MM.1S (cell line): ENCODE results near the gene SETDB2.

Experiments
- DNase-seq: peaks from one replicate; pipeline ENCODE4 v3.0.0-alpha.2; 2015
- H2AFZ ChIP-seq: fragments of 300-600 bp; sonication (generic); 2 replicates; pipeline ENCODE4 v1.6.0; 2016; ENCODE audit warnings: antibody characterized with exemption, low read length
- H3F3A ChIP-seq: fragments of 300-600 bp; sonication (generic); 2 replicates; pipeline ENCODE4 v1.6.1; 2016; ENCODE audit warnings: mild to moderate bottlenecking, antibody characterized with exemption, low read length, moderate library complexity, mixed read lengths; ENCODE audit not compliant: insufficient read depth
- H3K27ac ChIP-seq: fragments of 300-600 bp; sonication (generic); 2 replicates; pipeline ENCODE4 v1.5.1; 2016; ENCODE audit warnings: mild to moderate bottlenecking, low read length
- H3K27me3 ChIP-seq: fragments of 300-600 bp; sonication (generic); replicated peaks from 2 replicates; pipeline ENCODE4 v1.6.0; 2016; ENCODE audit warnings: low read length; ENCODE audit not compliant: insufficient read depth
- H3K36me3 ChIP-seq: fragments of 300-600 bp; sonication (generic); replicated peaks from 2 replicates; pipeline ENCODE4 v1.6.1; 2016; ENCODE audit warnings: mild to moderate bottlenecking, low read length, mixed read lengths; ENCODE audit not compliant: insufficient read depth
- H3K4me1 ChIP-seq: fragments of 300-600 bp; sonication (generic); 2 replicates; pipeline ENCODE4 v1.6.1; 2016; ENCODE audit warnings: low read length, mixed read lengths
- H3K4me2 ChIP-seq: fragments of 300-600 bp; sonication (generic); 2 replicates; pipeline ENCODE4 v1.6.0; 2016; ENCODE audit warnings: low read depth, low read length
- H3K4me3 ChIP-seq: fragments of 300-600 bp; sonication (generic); 2 replicates; pipeline ENCODE4 v1.5.1; 2016; ENCODE audit warnings: low read length, mixed read lengths
- H3K79me2 ChIP-seq: fragments of 300-600 bp; sonication (generic); 2 replicates; pipeline ENCODE4 v1.6.1; 2016; ENCODE audit warnings: mixed run types, low read length, mixed read lengths
- H3K9ac ChIP-seq: fragments of 300-600 bp; sonication (generic); 2 replicates; pipeline ENCODE4 v1.6.1; 2016; ENCODE audit warnings: low read length, mixed read lengths
- H3K9me2 ChIP-seq: fragments of 300-600 bp; sonication (generic); replicated peaks from 2 replicates; pipeline ENCODE4 v1.6.1; 2016; ENCODE audit warnings: mild to moderate bottlenecking, low read length, mixed read lengths; ENCODE audit not compliant: insufficient read depth
- H3K9me3 ChIP-seq: fragments of 300-600 bp; sonication (generic); replicated peaks from 2 replicates; pipeline ENCODE4 v1.6.1; 2016; ENCODE audit warnings: mild to moderate bottlenecking, low read length, mixed read lengths; ENCODE audit not compliant: insufficient read depth
- H4K20me1 ChIP-seq: fragments of 300-600 bp; sonication (generic); 2 replicates; pipeline ENCODE4 v1.6.1; 2016; ENCODE audit warnings: mild to moderate bottlenecking, low read length, moderate library complexity, mixed read lengths; ENCODE audit not compliant: insufficient read depth
- CTCF ChIP-seq: fragments of 300-600 bp; sonication (generic); IDR thresholded peaks from 2 replicates; pipeline ENCODE4 v1.5.1; 2016; ENCODE audit warnings: antibody characterized with exemption, low read length, mixed read lengths
- EZH2 ChIP-seq: fragments of 300-600 bp; sonication (generic); optimal IDR thresholded peaks from 2 replicates; pipeline ENCODE3; 2017; ENCODE audit warnings: low read depth, mild to moderate bottlenecking, antibody characterized with exemption, low read length, mixed read lengths
- EZH2phosphoT487 ChIP-seq: fragments of 300-600 bp; sonication (generic); IDR thresholded peaks from 2 replicates; pipeline ENCODE4 v1.6.1; 2018; ENCODE audit warnings: antibody characterized with exemption, low read length

The SETDB2 gene

GRCh38 chr13:49399801-49400472, 44.1 kb upstream of the SETDB2 start:
- no peak overlapping the region for H3K4me3 ChIP-seq
- no peak overlapping the region for H2AFZ ChIP-seq
- DNase-seq, result no peak
- no peaks in the 10 kb centered on the region for H3K79me2 ChIP-seq
- no peaks in the 10 kb centered on the region for H3K4me1 ChIP-seq
- TF ChIP-seq EZH2 (no peak), CTCF (no peak), EZH2phosphoT487 (no peak)
- no peaks in the 10 kb centered on the region for H3K36me3 ChIP-seq
- H3K4me2 ChIP-seq, result no peak overlapping the region
- no peaks in the 10 kb centered on the region for H3F3A ChIP-seq
- no peaks in the 10 kb centered on the region for H4K20me1 ChIP-seq
- no peak overlapping the region for H3K27ac ChIP-seq
- H3K9me2 ChIP-seq, result no peaks in the 10 kb centered on the region
- no peaks in the 10 kb centered on the region for H3K27me3 ChIP-seq
- no peak overlapping the region for H3K9ac ChIP-seq
- H3K9me3 ChIP-seq, result no peaks in the 10 kb centered on the region

GRCh38 chr13:49400755-49401659, 43.1 kb upstream of the SETDB2 start:
- no peak overlapping the region for H2AFZ ChIP-seq
- TF ChIP-seq CTCF (no peak), EZH2 (no peak), EZH2phosphoT487 (no peak)
- no peaks in the 10 kb centered on the region for H3K27me3 ChIP-seq
- H4K20me1 ChIP-seq, result no peaks in the 10 kb centered on the region
- H3K9ac ChIP-seq, result no peak overlapping the region
- no peak overlapping the region for H3K4me3 ChIP-seq
- no peaks in the 10 kb centered on the region for H3K36me3 ChIP-seq
- no peaks in the 10 kb centered on the region for H3K9me3 ChIP-seq
- no peak overlapping the region for H3K27ac ChIP-seq
- no peaks in the 10 kb centered on the region for H3K9me2 ChIP-seq
- no peaks in the 10 kb centered on the region for H3K4me1 ChIP-seq
- H3K4me2 ChIP-seq, result no peak overlapping the region
- DNase-seq, result no peak
- no peaks in the 10 kb centered on the region for H3F3A ChIP-seq
- H3K79me2 ChIP-seq, result no peaks in the 10 kb centered on the region

- TF ChIP-seq EZH2phosphoT487 (no peak), CTCF (no peak), EZH2 (no peak)
- Histone ChIP-seq H3K79me2 (no peaks in the 10 kb centered on the region), H4K20me1 (no peaks in the 10 kb centered on the region), H3K9me3 (no peaks in the 10 kb centered on the region), H3K36me3 (no peaks in the 10 kb centered on the region), H3K9me2 (no peaks in the 10 kb centered on the region), H2AFZ (no peak overlapping the region), H3K27me3 (no peaks in the 10 kb centered on the region), H3F3A (no peaks in the 10 kb centered on the region), H3K27ac (no peak overlapping the region), H3K4me1 (no peaks in the 10 kb centered on the region), H3K4me2 (no peak overlapping the region), H3K4me3 (no peak overlapping the region), H3K9ac (no peak overlapping the region)
- no peak for DNase-seq
Measured at GRCh38 chr13:49403996-49404702, 39.9 kb upstream of the SETDB2 start.
